ENCODE results near the gene RND1.
"Not testable (repeated sequence)": the region's sequence is repeated elsewhere in the genome, so short reads cannot be mapped to it uniquely, and the experiment has no call there.

RND1 gene

DNA sequence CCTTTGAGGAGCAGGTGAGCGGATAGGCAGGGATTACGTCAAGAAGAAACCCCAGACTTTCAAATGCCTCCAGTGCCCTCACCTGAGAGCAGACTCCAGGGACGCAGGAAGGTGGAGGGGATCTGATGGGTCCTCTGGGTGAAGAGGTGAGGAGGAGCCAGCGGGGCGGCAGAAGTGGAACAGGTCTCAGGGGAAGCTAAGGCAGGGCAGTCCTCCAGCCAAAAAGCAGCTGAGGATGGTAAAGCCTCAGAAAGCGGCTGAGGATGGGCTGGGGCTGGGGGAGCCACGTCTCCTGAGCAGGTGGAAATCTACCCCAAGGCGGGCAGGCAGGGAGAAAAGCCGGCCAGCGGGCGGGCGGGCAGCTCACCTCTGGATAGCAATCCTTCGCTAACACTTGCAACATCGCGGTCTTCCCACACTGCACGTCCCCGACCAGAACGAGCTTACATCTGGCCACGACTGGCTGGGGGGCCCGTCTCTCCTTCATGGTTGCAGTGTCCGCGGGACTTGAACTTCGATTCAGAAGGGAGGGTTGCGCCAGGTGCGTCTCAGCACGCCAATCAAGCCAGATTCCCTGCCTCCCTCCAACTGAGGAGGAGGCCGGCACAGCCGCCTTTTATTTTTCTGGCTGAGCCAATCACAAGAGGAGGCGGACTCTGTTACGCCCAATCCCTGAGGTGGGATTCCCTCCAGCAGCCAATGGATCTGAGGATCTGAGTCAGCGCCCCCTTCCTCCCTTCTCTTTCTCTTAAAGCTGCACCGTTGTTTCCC, at the start of gene RND1:
RND1 (minus strand) TSS at position 590 of the 771 bp plus-strand sequence; CDS start at position 487, 103 bp downstream.
- DNase-seq = peak; percentile 89

DNA sequence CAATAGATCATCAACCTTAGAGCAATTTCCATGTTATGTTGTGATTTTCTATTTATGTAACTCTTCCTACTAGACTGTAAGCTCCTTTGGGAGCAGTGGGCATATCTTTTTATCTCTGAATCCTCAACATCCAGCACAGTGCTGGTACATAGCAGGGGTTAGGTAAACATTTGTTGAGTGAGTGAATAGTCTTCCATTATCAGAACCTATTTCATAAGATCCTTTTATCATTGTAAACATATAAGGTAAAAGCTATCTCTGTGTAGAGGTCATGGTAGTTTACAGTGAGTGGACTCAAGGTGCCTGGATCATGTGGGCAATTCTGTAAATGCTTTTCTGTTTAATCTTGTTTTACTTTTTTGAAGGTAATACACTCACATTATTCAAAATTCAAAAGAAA, 44.5 kb upstream of the RND1 start:
- no peak for DNase-seq

- not testable (repeated sequence) for DNase-seq
Observed at GRCh38 chr12:48909698-48910097, 44.0 kb upstream of the RND1 start.

DNA sequence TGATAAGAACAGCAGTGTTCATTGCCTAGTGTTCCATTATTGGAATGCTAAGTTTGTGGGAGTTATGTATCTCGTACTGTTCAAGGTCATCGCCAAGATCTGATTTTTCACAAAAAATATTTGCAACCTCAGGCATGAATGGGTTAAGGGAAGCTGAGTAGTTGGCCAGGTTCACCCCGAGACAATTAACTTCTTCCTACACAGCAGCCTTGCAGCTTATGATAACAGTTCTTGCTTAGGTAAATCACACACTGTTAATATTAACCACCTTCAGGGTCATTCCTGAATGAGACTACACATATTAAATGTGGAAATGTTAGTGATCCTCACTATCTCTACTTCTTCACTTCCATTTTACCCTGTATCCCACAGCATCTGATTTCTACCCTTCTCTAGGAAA, 41.6 kb upstream of the RND1 start:
- DNase-seq = no peak

DNA sequence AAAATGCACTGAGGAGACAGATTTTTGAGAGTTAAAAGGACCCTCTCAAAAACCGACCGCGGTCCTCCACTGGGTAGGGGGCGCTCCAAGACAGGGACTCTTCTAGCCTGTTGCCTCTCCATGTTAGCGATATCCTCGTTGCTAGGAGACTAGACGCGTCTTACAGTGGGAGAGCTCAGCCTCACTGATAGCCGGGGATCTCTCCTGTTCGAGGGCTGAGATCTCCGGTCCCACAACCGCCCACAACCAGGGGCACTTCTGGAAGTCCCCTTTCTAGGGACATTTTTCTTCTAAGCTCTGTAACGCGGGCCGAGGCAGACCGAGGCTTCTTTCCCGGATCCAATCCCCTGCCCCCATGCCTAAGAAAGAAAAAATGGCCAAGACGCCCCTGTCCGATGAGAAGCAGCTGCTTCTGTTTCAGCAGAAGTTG, 38.3 kb upstream of the RND1 start:
- peak; percentile 88 for DNase-seq

DNA sequence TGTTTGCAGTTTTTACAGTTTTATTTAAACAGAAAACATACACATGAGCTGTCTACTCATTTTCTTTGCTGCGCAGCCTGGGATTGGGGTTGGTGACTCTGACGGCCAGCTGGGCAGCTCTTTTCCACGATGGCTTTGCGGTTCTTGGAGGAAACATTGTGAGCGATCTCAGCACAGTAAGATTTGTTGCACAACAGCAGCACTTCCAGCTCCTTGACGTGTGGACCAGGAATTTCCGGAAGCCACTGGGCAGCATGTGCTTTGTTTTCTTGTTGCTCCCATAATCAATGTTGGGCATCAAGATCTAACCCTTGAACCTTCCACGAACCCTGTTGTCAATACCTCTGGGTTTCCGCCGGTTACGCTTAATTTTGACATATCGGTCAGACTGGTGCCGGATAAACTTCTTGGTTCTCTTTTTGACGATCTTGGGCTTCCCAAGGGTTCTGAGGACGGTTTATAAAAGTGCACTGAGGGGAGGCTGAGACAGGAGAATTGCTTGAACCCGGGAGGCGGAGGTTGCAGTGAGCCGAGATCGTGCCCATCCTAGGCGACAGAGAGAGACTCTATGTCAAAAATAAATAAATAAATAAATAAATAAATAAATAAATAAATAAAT, 37.8 kb upstream of the RND1 start:
- DNase-seq = no peak

DNA sequence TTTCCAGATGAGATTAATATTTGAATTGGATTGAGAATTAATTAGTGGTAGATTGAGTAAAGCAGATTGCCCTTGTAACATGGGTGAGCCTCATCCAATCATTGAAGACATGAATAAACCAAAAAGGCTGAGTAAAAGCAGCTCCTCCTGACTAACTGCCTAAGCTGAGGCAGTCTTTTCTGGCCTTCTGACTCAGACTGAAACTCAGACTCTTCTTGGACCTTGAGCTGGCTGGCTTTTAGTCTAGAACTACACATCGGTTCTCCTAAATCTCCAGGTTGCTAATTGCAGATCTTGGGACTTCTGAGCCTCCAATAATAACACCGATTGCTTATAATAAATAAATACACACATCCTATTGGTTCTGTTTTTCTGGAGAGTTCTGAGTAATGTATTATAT, 35.6 kb upstream of the RND1 start:
- no peak for DNase-seq

DNA sequence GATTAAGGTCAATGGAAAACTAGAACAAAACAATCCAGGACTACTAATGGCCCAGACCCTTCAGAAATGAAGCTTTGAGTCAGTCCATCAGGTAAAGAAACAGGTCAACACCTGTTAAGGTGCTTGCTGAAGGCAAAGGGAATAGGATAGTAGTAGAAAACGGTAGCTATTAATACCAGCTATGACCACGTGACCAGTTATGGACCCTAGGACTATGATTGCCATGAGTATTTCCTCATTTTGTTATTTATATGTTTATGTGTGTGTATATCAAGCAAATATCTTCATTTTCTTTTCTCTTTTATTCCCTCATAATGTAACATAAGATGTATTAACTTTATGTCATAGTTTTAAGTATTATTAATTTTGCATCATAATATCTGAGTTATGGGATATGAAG, 34.0 kb upstream of the RND1 start:
- DNase-seq = no peak

DNA sequence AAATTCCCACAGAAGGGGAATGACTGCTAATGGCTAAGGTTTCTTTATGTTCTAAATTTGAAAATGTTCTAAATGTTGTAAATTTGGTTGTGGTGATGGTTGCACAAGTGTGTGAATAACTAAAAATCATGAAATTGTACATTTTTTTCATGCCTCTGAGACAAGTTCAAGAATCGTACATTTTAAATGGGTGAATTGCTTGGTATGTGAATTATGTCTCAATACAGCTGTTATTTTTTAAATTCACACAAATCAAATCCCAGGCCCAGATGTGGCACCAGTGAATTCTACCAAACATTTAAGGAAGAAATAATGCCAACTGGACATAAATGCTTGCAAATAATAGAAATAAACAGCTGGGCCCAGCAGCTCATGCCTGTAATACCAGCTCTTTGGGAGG, 28.6 kb upstream of the RND1 start:
- no peak for DNase-seq

- peak; percentile 84 for DNase-seq
Observed at GRCh38 chr12:48890657-48891418, 25.2 kb upstream of the RND1 start.

- no peak for DNase-seq
Observed at GRCh38 chr12:48889679-48890078, 24.0 kb upstream of the RND1 start.

- DNase-seq = no peak
Observed at GRCh38 chr12:48883305-48884161, 17.9 kb upstream of the RND1 start.

DNA sequence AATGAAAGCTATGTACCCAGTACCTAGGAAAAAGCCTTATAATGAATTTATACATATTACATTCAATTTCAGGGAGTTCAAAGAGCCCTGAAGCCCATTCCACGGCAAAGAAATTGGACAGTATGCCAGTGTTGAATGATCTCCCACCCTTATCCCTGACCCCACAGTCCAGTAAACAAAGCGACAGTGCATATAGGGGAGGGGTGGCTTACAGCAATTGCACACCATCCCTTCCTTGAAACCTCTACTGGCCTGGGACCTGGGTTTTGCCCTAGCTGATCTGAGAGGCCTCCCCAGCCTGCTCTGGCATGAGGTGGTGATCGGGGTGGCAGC, 17.3 kb upstream of the RND1 start:
- no peak for DNase-seq

GRCh38 chr12:48882315-48882687, 16.6 kb upstream of the RND1 start:
- DNase-seq = no peak

GRCh38 chr12:48881686-48882314, 16.1 kb upstream of the RND1 start:
- DNase-seq = no peak

DNA sequence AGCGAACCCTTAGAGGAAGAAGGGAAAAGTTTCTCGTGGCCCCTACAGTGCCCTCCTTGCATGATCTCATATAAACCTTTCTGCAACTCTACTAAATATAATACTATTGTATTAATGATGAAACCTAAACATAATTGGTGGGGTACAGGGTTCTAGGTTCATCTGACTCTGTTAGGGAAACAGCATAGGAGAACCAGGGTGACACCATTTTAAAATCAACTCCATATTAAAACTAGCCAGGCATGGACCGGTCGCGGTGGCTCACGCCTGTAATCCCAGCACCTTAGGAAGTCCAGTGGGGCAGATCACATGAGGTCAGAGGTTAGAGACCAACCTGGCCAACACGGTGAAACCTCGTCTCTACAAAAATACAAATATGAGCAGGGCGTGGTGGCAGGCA, 15.0 kb upstream of the RND1 start:
- no peak for DNase-seq

GRCh38 chr12:48878548-48878947, 12.9 kb upstream of the RND1 start:
- DNase-seq = no peak

DNA sequence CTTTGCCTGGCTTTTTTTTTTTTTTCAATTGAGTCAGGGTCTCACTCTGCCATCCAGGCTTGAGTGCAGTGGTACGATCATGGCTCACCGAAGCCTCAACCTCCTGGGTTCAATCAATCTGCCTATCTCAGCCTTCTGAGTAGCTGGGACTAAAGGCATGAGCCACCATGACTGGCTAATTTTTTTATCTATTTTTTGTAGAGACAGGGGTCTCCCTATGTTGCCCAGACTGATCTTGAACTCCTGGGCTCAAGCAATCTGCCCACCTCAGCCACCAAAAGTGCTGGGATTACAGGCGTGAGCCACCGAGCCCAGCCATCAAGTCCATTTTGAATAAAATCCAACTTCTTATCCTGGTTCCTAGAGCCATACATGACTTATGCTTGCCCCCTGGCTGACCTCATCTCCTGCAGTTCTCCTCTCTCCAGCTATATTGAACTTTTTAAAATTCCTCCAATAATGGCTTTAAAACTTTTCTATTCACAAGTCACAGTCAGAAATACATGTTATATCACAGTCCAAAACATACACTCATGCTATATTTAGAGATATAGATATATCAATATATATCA, 10.4 kb upstream of the RND1 start:
- no peak for DNase-seq

GRCh38 chr12:48873534-48873933, 7.9 kb upstream of the RND1 start:
- not testable (repeated sequence) for DNase-seq

GRCh38 chr12:48873096-48873495, 7.4 kb upstream of the RND1 start:
- no peak for DNase-seq

GRCh38 chr12:48869191-48869590, 3.5 kb upstream of the RND1 start:
- no peak for DNase-seq

GRCh38 chr12:48868451-48868850, 2.8 kb upstream of the RND1 start:
- no peak for DNase-seq
